NCI-H82 treated with DMSO at 0.1 percent for 48 hours (cell line): ENCODE data around the gene HIBADH.
"Not testable (repeated sequence)": the region's sequence is repeated elsewhere in the genome, so short reads cannot be mapped to it uniquely, and the experiment has no call there.

Experiments used
- DNase-seq: peaks from one replicate; lab custom pipeline; 2025; ENCODE audit not compliant: unreplicated experiment; lab: John Stamatoyannopoulos, UW

The HIBADH gene

GRCh38 chr7:27513885-27514284 is 148.8 kb downstream of the HIBADH start:
- DNase-seq, result no peak

DNA sequence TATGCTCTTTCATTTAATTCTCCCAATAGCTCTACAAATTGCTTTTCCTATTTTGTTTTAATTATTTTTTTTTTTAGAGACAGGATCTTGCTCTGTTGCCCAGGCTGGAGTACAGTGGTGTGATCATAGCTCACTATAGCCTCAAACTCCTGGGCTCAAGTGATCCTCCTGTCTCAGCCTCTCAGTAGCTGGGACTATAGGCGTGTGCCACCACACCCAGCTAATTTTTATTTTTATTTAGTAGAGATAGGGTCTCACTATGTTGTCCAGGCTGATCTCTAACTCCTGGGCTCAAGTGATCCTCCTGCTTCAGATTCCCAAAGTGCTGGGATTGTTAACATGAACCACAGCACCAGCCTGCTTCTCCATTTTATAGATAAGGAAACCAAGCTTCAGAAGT is 151.3 kb downstream of the HIBADH start:
- DNase-seq, result not testable (repeated sequence)

DNA sequence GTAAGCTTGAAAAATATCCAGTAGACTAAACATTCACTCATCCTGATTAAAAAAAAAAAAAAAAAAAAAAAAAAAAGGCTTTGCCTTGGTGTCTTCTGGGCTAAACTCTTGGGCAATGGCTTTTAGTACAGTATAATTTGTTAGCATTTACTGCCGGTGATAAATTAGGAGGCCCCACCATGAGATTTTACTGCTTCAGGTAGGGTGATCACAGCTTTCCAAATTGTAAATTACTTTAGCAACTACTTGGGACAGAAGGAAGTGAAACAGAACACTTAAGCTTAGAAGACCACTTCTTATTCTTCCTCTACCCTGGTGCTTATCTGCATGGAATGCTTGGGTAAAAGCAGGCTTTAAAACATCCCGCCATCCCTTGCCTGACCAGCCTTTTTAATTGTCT is 152.1 kb downstream of the HIBADH start:
- DNase-seq, result no peak

DNA sequence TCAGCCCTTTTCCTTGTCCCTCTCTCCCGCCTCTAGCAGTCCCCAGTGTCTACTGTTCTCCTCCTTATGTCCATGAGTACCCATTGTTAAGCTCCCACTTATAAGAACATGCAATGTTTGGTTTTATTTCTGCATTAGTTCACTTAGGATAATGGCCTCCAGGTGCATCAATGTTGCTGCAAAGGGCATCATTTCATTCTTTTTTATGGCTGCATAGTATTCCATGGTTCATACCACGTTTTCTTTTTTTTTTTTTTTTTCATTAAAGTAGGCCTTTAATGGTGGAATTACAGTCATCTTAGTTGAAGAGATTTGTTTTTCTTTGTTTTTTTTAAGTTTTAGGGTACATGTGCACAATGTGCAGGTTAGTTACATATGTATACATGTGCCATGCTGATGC is 160.8 kb downstream of the HIBADH start:
- not testable (repeated sequence) for DNase-seq

DNA sequence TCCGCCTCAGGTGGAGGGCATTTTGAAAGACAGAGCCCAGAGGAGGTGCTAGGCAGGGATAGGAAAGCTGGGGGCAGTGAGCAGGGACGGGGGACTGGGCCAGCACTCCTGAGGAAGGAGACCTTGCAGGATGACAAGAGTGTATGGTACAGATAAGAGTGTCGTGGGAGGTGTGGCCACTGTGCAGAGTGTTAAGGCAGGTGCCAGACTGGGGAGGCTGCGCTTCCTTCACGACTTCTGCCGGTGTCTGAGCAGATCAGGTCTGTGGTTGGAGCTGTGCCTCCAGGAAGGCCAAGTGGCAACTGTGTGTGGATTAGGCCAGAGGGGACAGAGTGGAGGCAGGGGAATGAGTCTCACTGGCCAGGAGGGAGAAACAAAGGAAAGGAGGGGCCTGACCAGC is 161.7 kb downstream of the HIBADH start:
- DNase-seq, result no peak

DNA sequence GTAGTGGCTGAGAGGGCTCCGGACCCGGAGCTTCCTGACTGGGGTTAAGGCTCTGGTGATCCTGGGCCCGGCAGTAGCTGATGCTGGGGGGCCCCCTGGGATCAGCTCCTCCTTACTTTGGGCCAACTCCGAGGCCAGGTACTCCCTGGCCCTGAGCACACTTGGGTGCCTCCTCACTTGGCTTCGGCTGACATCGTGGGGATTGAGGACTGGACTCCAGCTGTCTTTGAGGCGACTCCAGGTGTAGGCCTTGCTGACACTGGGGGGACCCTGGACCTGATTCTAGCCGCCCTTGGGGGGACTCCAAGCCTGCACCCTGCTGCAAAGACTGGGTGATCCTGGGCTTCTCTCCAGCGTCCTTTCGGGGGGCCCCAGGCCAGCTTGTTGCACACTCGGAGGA is 170.5 kb downstream of the HIBADH start:
- no peak for DNase-seq

DNA sequence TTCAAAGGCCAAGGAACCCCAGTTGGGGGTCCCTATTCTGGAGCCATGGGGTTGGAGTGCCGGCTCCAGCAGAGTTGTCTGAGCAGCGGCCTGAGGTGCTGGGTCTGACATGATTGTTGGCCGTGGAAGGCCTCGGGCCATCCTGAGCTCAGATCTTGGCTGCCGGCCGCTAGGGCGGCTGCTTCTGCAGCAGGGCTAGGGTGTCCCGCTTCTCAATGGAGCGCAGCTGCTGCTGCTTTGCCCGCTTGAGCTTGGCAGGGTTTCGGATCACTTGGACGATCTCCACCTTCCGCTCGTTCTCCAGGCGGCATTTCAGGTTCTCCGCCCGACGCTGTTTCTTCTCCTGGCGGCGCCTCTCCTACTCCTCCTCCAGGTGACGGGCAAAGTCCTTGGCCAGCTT is 171.1 kb downstream of the HIBADH start:
- DNase-seq, result no peak

DNA sequence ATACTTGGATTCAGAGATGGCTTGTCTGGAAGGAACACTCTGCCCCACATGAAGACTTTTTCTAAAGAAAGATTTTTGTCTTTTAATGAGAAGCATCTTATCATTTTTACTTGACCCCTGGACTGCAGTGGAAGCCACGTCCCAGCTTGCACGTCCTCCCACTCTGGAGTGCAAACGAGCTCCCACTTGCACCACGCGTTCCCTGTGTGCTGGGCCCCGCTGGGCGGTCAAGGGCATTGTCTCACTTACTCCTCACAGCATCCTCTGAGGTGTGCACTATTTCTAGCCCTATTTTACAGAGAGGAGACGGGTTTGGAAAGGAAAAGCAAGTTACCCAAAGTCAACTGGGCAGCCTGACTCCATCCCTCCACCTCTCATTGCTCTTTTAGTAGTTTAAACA is 175.2 kb downstream of the HIBADH start:
- no peak for DNase-seq

DNA sequence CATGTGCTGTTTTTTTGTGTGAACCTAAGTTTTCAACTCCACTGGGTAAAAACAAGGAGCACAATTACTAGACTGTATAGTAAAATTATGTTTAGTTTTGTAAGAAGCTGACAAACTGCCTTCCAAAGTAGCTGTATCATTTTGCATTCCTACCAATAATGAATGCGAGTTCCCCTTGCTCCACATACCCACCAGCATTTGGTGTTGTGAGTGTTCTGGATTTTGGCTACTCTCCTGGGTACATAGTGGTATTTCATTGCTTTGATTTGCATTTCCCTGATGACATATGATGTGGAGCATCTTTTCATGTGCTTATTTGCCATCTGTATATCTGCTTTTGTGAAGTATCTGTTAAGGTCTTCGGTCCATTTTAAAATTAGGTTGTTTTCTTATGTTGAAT is 178.2 kb downstream of the HIBADH start:
- DNase-seq, result no peak

DNA sequence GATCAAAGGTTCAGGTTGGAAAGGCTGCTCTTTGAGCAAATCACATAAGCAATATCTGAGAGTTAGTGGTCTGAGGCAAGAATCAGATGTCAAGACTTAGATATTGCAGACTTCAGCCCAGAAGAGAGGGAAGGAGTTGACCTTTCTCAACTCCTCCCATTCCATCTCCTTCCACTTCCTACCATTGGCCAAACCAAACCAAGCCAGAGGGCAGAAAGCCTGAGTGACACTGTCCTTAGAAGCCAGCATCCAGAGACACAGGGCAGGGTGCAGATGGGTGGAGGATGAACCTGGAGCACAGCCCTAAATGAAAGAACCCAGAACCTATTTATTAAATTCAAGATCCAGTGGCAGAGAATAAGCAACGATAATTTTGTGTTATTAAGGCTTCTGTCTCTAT is 180.5 kb downstream of the HIBADH start:
- no peak for DNase-seq

DNA sequence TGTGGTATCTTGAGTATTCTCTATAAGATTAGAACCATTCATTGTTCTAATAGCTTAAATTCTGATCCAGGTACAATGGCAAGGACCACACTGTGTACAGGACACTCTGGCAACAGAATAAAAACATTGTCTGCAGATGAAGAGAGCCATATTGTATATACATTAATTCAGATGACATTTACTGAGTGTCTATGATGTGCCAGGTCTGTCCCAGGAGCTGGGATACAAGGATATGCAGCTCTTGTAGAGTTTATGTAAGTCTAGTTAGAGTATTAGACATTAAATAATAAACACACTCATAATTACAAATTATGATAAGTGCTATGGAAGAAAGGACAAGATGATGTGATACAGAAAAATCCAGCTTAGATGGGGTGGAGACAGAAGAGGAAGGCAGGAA is 184.1 kb downstream of the HIBADH start:
- no peak for DNase-seq

GRCh38 chr7:27478084-27478483 is 184.6 kb downstream of the HIBADH start:
- DNase-seq, result no peak

- no peak for DNase-seq
Observed at GRCh38 chr7:27476493-27476892, 186.2 kb downstream of the HIBADH start.
